CD4-positive, alpha-beta T cell treated with Interleukin-6 at 100 ng/mL for 8 hours (primary cell): ENCODE measurements around the gene NAP1L4.
"Not testable (repeated sequence)": the region's sequence is repeated elsewhere in the genome, so short reads cannot be mapped to it uniquely, and the experiment has no call there.

ENCODE experiments used
- DNase-seq: peaks from one replicate; pipeline ENCODE4 v3.0.0-alpha.2; 2020; ENCODE audit warnings: mixed read lengths, low spot score

Gene NAP1L4

GRCh38 chr11:2905299-2905698, 86.8 kb downstream of the NAP1L4 start:
- not testable (repeated sequence) for DNase-seq

- no peak for DNase-seq
Measured at GRCh38 chr11:2904153-2905052, 87.7 kb downstream of the NAP1L4 start.

DNA sequence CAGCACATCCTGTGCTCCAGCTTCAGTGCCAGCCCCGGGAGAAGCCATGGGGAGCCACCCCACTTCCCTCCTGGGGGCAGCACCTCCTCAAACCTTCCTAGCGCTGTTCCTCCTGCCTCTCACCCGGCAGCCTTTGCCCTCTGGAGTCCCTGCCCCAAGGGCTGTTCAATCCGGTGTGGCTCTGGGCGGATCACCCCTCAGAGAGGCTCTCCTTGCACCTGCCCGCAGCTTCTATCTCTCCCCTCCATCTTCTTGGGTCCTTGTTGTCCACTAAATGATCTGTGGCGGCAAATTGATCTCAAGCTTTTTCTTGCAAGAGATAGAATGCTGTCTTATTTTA, 88.5 kb downstream of the NAP1L4 start:
- no peak for DNase-seq

DNA sequence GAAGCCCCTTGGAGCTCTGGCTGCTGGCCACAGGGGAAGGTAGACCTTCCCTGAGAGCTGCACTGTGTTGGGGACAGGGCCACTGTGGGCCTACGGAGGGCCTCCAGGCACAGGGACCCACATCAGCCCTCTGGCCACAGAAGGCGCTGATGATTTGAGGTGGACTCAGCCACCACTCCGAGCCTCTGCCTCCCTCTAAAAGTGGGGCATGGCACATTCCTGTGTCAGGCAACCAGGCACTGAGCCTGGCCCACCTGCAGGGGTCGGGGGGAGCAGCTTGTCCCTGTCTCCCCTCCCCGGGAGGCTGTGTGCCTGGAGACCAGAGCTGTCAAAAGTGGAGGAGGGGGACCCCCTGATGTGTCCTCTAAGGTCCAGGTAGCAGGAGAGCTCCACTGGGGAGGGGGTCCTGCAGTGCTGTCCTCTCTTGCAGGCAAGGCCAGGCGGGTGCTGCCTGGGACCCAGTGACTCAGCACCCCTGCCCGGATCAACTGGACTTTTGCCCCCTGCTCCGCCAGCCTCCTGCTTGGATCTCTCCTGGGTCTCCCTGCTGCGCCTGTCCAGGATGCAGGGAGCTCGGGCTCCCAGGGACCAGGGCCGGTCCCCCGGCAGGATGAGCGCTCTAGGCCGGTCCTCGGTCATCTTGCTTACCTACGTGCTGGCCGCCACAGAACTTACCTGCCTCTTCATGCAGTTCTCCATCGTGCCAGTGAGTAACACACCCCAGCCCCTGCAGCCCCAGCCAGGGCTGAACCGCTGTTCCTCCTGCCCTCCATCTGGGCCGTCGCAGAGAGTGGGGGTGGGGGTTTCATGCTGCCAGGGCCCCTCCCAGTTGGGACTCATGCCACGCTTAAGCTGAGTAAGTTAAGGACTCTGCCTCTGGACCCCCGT, 89.1 kb downstream of the NAP1L4 start:
- no peak for DNase-seq

GRCh38 chr11:2901854-2902783, 90.0 kb downstream of the NAP1L4 start:
- peak; percentile 96 for DNase-seq

GRCh38 chr11:2901196-2901796, 90.8 kb downstream of the NAP1L4 start:
- no peak for DNase-seq

- no peak for DNase-seq
Measured at GRCh38 chr11:2899080-2899783, 92.9 kb downstream of the NAP1L4 start.

DNA sequence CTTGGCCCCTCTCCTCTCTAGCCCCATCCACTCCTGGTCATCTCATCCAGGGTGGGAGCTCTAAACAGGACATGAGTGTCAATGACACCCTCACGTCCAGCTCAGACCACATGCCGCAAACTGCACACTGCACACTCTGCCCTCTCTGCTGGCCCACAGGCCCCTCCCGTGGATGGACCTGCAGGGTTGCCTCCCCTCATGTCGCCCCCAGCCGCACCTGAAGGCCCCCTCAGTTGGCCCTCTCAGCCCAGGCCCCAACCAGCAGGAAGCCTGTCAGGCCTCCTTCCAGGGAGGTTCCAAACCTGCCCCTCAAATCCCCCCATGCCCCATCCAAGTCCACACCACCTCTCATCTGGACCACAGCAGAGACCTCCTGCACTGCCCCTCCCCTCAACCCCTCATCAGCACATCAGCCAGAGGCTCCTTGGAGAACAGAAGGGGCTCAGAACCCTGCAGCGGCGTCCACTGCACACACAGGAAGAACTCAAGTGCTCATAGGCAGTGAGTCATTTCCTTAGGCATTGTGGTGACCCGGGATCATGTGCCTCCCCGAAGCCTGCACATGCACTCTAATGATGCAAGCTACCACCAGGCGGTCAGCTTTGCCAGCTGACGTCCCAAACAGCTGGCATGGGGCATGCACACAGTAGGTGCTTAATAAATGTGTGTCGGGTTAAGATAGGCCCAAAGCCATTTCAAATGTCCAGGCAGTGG, 93.6 kb downstream of the NAP1L4 start:
- peak; percentile 72 for DNase-seq

DNA sequence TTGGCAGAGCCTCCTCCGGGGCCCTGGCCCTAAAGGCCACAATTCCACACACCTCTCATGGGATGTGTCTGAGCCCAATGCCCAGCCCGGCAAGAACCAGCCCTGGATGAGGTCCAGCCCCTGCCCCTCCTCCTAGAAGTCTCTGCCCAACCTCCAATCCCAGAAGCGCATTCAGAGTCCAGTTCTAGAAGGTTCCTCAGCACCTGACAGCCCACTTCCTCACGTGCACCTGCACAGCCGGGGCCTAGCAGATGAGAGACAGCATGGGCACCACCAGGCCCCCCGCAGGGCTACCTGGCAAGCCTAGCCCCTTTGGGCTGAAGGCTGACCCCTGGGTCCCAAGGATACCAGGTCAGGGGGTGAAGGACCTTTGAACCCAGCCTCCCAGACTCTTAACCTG, 95.1 kb downstream of the NAP1L4 start:
- no peak for DNase-seq

- no peak for DNase-seq
Measured at GRCh38 chr11:2896047-2896446, 96.1 kb downstream of the NAP1L4 start.
